RPMI7951 (cell line): ENCODE results near the gene RBMS3. TPM values are rescaled to one million over a fixed set of nuclear protein-coding genes. Genes with fewer than 3 reads are reported as not detected.

ENCODE experiments used
- DNase-seq: peaks from one replicate; pipeline ENCODE4 v3.0.0-alpha.2; 2012; ENCODE audit warnings: low read depth
- total RNA-seq: library from RNA; depleted of rRNA; stranded (reverse); fragments of >200 nt; shearing (Covaris generic); gene quantifications from 2 replicates; pipeline ENCODE4 v1.2.3, GENCODE V29; 2014

RBMS3 gene
- total RNA-seq, 1 experiment from 2014 or later, result 22.8 TPM

DNA sequence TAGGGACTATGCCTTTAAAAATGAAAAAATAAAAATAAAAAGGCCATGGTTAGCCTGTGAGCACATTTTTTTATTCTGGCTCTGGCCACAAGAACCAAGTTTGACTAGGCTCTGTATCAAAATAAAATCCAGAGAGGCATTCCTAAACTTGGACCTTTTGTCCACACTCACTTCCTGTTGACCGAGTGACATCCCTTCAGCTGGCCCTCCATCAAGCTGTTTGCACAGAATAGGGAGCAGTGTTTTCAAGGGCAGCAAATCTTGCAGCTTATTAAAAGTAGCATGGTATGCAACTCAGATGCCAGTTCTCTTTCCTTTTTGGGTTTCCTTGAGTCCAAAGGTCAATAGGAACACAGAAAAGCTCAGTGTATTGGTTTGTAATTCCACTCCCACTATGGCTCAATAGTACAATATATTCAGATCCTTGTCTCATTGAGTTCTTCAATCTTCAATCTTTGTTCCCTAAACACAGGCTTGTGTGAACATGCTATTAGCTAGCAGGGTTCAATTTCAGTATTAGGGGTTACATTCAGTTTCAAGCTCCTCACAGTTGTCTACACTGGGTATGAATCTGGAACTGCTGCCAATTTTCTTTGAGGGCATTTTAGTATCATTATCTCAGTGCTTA is 244.5 kb downstream of the RBMS3 start:
- DNase-seq, result peak; percentile 54

DNA sequence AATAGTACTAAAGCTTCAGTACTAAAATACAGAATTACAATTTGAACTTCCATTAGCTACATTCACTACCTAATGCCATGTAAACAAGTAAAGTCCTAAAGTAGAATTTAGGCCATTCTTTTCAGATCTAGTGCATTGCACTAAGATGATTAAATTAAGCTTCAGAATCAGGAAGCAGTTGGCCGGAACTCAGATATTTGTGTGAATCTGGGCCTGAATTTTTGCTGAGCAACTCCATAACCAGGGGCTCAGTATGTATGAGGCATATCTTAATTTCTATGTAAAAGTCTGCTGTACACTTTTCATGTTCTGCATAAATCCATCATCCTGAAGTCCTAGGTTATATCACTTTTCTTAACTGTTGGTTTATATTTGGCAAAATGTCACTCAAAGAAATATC is 246.4 kb downstream of the RBMS3 start:
- DNase-seq, result no peak

DNA sequence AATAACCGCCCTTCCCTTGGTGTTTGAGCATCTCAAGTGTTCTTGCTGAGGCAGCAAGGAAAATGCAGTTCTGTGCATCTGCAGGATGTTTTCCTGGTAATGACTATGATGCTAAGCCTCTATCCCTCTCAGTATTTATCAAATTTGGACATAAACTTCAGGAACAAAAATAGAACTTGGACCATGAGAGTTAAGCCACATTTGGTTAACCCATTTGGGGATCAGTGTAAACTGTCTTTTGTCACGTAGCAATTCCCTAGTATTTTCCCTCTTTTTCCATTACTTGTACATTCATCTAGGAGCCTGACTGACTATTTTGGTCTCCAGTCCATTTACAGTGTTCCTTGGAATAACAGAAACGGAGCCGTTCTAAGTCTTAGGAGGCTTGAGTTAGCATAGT is 250.8 kb downstream of the RBMS3 start:
- no peak for DNase-seq

GRCh38 chr3:29532473-29532872 is 251.6 kb downstream of the RBMS3 start:
- DNase-seq, result no peak

DNA sequence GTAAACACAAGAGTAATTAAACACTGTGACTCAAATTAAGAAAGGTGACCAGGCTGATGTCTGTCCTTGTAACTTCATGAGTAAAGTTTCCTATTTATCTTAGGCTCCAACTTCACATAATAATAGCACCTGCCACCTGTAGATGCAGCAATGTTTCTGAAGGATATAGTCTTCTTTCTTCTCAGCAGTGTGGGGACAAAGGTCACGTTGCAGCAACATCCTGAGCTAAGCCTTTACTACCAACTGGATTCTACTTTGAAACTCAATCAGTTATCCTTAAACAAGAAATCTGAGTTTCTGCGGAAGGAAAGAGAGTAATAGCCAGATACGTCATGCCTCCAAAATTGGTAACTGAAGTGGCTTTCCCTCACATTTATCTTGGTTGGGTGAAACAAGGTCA is 253.1 kb downstream of the RBMS3 start:
- no peak for DNase-seq

DNA sequence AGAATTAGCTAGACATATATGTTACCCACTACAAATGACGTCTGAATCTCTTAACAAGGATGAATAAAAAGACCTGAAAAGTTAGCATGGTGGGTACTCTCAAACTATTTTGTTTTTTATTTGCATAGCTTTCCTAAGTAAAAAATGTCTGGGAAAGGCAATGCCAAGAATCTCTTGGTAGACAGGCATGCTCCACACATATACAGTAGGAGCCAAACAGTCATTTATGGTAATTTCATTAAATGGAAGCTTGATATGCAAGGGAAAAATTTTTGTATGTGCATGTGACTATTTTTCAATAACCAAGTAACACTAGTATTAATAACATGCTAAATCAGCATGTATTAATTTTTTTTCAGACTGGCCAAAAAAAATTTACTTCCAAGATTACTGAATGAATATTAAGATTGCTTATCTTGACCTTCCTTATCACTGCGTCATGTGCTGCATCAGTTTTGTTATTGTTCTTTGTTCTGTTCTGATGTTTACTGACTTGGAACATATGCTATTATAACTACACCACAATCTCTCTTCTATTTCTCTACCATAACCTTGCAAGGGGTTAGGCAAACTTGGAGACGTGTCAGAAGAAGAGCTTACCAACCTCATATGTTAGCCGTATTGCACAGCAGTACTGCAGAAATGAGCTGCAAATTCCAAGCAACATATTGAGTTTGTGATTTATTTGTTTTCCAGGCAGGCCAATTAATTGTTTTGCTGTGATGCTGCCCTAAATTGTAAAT is 255.3 kb downstream of the RBMS3 start:
- DNase-seq, result no peak

GRCh38 chr3:29537889-29538609 is 257.2 kb downstream of the RBMS3 start:
- no peak for DNase-seq

GRCh38 chr3:29538610-29538958 is 257.7 kb downstream of the RBMS3 start:
- DNase-seq, result no peak

DNA sequence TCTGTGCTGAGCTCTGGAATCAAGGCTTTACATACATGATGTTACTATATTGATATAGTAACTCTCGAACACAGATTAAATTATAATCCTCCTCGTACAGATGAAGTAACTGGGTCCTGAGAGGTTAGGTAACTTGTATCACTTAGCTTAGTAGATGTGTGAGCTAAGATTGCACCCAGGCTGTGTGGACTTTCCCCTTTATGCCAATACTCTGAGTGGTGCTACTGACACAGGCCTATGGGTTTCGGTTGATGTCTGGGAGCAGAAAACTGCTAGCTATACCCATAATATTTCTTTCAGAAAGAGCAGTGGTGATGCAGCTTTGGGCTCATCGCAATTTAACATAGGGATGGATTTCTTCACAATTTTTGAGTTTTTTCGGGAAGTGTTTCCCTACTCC is 259.7 kb downstream of the RBMS3 start:
- no peak for DNase-seq

GRCh38 chr3:29544701-29545363 is 264.0 kb downstream of the RBMS3 start:
- DNase-seq, result no peak

- DNase-seq, result no peak
Observed at GRCh38 chr3:29545615-29546014, 264.7 kb downstream of the RBMS3 start.

- DNase-seq, result no peak
Observed at GRCh38 chr3:29552051-29552450, 271.2 kb downstream of the RBMS3 start.

DNA sequence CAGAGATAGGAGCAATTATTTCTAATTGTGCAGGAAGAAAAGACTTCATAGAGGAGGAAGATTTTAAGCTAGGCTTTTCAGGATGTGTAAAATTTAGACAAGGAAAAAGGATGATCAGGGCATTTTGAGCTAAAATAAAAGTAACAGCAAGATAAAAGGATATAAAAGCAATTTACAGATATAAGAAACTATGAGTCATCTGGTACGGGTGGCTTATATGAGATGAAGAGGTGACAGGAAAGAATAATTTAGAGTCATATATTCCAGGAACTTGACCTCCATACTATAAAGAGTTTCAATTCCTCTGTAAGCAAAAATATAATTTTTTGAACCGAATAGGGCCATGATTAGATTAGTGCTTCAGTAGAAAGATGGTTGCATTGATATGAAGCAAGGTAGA is 273.7 kb downstream of the RBMS3 start:
- no peak for DNase-seq

- no peak for DNase-seq
Observed at GRCh38 chr3:29555590-29555989, 274.7 kb downstream of the RBMS3 start.

- no peak for DNase-seq
Observed at GRCh38 chr3:29557186-29557585, 276.3 kb downstream of the RBMS3 start.

DNA sequence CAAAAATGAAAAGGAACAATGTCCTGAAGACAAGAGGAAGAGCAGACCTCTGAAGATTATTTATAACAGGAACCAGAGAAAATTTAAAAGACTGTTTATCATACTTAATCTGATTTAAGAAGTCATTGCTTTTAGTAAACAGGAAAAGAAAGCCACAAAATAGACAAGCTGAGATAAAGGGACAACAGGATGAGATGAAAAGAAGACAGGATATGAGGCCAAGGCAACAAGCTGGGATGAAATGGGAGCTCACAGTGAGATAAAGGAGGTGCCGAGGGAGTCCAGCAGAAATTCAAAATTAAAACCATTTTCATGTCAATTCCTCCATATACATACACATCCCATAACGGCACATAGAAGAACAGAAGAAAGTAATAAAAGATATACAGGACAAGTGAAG is 277.0 kb downstream of the RBMS3 start:
- no peak for DNase-seq

- DNase-seq, result no peak
Observed at GRCh38 chr3:29559741-29560465, 279.0 kb downstream of the RBMS3 start.

DNA sequence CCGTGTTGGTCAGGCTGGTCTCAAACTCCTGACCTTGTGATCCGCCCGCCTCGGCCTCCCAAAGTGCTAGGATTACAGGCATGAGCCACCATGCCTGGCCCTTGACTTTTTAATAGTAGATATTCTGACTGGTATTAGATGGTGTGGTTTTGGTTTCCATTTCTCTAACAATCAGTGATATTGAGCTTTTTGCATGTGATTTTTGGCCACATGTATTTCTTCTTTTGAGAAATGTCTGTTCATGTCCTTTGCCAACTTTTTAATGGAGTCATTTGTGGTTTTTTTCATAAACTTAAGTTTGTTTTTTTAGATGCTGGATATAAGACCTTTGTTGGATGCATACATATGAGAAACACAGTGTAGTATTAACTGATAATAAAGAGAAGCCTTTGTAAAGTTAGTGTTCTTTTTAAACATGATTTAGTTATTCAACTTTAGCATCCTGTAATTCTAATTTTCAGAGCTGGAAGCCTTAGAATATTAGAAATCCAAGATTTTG is 280.8 kb downstream of the RBMS3 start:
- peak; percentile 3 for DNase-seq

DNA sequence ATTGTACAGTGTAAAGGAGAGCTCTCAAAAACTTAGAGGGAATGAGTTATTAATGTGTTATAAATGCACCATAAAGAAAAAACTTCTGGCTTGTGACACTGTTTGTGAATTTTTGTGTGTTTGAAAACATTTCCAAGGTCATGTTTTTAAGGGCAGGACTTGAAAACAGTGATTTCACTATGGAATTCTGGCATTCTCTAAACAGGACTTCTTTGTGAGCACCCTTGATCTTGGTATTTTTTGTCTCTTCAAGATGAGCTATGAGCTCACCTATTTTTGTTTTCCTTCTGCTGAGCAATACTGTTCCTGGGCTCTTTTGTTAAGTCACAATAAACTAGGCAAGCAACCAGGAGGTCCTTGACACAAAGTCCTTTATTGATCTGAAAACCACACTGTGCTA is 284.4 kb downstream of the RBMS3 start:
- no peak for DNase-seq

GRCh38 chr3:29567501-29567900 is 286.6 kb downstream of the RBMS3 start:
- no peak for DNase-seq

DNA sequence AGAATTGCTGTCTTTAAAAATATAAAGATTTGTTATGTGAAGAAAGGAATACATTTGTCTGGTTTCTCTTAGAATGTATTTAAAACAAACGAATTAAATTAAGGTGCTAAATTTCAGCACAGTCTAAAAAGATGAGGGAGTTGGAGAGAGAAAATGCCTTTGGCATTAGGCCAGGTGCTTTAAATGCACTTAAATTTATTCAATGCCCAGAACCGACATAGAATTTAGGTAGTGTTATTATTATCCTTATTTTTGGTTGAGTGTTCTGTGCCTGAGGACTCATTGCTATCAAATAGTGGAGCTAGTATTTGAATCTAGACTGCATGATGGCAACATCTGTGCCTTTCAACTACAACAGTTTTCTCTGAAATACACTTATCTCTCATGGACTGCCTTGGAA is 287.5 kb downstream of the RBMS3 start:
- DNase-seq, result no peak

- DNase-seq, result no peak
Observed at GRCh38 chr3:29576181-29576580, 295.3 kb downstream of the RBMS3 start.
